ENCODE results near the gene GALNT3. TPM values are rescaled to one million over a fixed set of nuclear protein-coding genes. Genes with fewer than 3 reads are reported as not detected.
A peak's percentile ranks its signal among the peaks of the same experiment; 100 is the strongest.

Gene GALNT3
- polyA plus RNA-seq, 1 of the 3 experiments (the other 2 are of a cell fraction) = 0.05 TPM

DNA sequence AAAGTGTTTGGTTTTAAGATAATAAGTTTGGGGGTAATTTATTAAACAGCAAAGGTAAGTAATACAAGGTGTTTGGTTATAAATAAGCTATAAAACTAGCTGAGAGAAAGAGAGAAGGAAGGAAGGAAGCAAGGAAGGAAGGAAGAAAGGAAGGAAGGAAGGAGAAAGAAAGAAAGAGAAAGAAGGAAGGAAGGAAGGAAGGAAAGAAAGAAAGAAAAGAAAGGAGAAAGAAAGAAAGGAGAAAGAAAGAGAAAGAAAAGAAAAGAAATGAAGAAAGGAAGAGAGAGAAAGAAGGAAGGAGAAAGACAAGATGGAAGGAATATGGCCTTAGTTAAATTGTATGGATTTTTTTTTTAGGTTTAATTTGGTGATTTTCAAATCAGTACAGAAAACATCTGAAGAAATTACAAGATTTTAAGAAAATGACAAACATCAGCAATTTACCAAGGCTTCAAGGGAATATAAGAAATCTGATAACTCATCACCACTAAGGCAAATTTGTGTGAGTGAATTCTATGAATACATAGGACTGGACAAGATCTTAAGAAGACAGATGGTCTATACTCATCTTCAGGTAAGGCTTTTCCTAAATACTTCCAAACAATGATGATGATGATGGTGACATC is 46.4 kb upstream of the GALNT3 start (continued):
- TF ChIP-seq, protein P1, sequence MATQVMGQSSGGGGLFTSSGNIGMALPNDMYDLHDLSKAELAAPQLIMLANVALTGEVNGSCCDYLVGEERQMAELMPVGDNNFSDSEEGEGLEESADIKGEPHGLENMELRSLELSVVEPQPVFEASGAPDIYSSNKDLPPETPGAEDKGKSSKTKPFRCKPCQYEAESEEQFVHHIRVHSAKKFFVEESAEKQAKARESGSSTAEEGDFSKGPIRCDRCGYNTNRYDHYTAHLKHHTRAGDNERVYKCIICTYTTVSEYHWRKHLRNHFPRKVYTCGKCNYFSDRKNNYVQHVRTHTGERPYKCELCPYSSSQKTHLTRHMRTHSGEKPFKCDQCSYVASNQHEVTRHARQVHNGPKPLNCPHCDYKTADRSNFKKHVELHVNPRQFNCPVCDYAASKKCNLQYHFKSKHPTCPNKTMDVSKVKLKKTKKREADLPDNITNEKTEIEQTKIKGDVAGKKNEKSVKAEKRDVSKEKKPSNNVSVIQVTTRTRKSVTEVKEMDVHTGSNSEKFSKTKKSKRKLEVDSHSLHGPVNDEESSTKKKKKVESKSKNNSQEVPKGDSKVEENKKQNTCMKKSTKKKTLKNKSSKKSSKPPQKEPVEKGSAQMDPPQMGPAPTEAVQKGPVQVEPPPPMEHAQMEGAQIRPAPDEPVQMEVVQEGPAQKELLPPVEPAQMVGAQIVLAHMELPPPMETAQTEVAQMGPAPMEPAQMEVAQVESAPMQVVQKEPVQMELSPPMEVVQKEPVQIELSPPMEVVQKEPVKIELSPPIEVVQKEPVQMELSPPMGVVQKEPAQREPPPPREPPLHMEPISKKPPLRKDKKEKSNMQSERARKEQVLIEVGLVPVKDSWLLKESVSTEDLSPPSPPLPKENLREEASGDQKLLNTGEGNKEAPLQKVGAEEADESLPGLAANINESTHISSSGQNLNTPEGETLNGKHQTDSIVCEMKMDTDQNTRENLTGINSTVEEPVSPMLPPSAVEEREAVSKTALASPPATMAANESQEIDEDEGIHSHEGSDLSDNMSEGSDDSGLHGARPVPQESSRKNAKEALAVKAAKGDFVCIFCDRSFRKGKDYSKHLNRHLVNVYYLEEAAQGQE (IDR thresholded peaks at IDR 0.05; ENCODE audit: low read depth, low read length) = no peak
- no peak for TF ChIP-seq NRF1 (IDR thresholded peaks at IDR 0.05; ENCODE audit: low read depth, low read length)

DNA sequence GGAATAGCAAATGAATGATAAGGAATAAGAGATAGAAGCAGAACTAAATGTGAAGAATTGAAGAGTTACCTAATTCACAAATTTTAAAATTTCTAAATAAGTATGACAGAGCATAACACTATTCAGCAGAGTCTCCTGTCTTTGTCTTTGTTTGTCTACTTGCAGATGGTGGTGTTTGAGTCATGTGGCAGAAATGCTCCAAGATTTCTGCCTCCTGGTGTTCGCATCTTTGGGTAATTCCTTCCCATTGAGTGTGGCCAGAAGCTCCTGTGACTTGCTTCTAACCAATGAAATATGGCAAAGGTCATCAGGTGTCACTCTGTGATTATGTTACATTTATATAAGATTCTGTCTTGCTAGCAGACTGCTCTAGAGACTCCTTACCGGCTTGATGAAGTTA is 45.6 kb upstream of the GALNT3 start:
- no peak overlapping the region for H3K27ac ChIP-seq (ENCODE audit: low read depth in 2 of 2, low read length in 1 of 2)
- peaks cover 0 to 2% of the 10 kb centered on the region in 2 experiments; a peak in 1 of 4 replicates for H3K4me1 ChIP-seq (ENCODE audit: control insufficient read depth in 1 of 2, insufficient read depth in 2 of 2, low read depth in 1 of 2, low read length in 1 of 2)
- H2AFZ ChIP-seq (ENCODE audit: low read depth) = no peak overlapping the region
- POLR2A ChIA-PET = no interaction called here
- no peaks in the 10 kb centered on the region for H3K9me3 ChIP-seq
- no peaks in the 10 kb centered on the region for H3K79me2 ChIP-seq (ENCODE audit: insufficient read depth)
- no peak for DNase-seq
- no peaks in the 10 kb centered on the region for H3K27me3 ChIP-seq (ENCODE audit: insufficient read depth)
- no peak overlapping the region for H3K9ac ChIP-seq
- TF ChIP-seq TAF1 (IDR thresholded peaks at IDR 0.05; ENCODE audit: borderline replicate concordance, low read depth, low read length) = no peak
- H3F3A ChIP-seq (replicated peaks; ENCODE audit: insufficient read depth) = peaks cover 3% of the 10 kb centered on the region
- CTCF ChIA-PET = no interaction called here
- no peaks in the 10 kb centered on the region for H4K20me1 ChIP-seq (ENCODE audit: insufficient read depth)
- H3K9me2 ChIP-seq = no peaks in the 10 kb centered on the region
- H3K4me2 ChIP-seq = no peak overlapping the region
- WGBS (ENCODE audit: low lambda C conversion rate) = 89% methylated on average over 2 of the region's 2 CpGs
- H3K4me3 ChIP-seq (ENCODE audit: low read depth in 2 of 2, low read length in 1 of 2) = no peak overlapping the region
- H3K36me3 ChIP-seq (replicated peaks in 1 of 2; ENCODE audit: control insufficient read depth in 1 of 2, insufficient read depth in 2 of 2, low read length in 1 of 2) = peaks cover 0 to 2% of the 10 kb centered on the region in 2 experiments

DNA sequence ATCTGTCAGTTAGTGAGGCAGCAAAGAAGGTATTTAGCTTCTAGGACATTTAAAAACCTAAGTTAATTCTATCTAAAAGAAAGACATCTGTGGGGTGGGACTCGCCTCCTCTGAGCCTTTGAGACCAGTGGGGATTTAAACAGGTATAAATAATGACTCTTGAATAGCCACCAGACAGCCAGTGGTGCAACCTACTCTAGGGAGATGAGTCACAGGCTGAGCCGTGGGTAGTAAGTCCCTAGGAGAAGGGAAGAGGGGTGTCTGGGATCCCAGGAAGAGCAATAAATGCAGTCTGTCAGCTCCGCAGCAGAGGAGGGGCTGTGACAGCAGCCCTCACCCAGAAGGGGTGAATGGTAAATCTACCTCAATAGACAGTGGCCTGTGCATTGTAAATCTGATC is 43.1 kb upstream of the GALNT3 start:
- Histone ChIP-seq H3K4me1 (ENCODE audit: control insufficient read depth in 1 of 2, insufficient read depth in 2 of 2, low read depth in 1 of 2, low read length in 1 of 2) (no peaks in the 10 kb centered on the region), H2AFZ (ENCODE audit: low read depth) (no peak overlapping the region), H3K9me3 (no peaks in the 10 kb centered on the region), H3K4me2 (0 out of 2 replicates have a peak overlapping the region, but pooled peaks have one; percentile 8), H3K4me3 (ENCODE audit: low read depth in 2 of 2, low read length in 1 of 2) (no peak overlapping the region), H3K36me3 (replicated peaks in 1 of 2; ENCODE audit: control insufficient read depth in 1 of 2, insufficient read depth in 2 of 2, low read length in 1 of 2) (peaks cover 0 to 2% of the 10 kb centered on the region in 2 experiments), H3K79me2 (ENCODE audit: insufficient read depth) (no peaks in the 10 kb centered on the region), H4K20me1 (ENCODE audit: insufficient read depth) (no peaks in the 10 kb centered on the region), H3K9me2 (no peaks in the 10 kb centered on the region), H3K9ac (no peak overlapping the region), H3K27ac (ENCODE audit: low read depth in 2 of 2, low read length in 1 of 2) (no peak overlapping the region), H3F3A (replicated peaks; ENCODE audit: insufficient read depth) (peaks cover 3% of the 10 kb centered on the region), H3K27me3 (ENCODE audit: insufficient read depth) (no peaks in the 10 kb centered on the region)
- ChIA-PET POLR2A (no interaction called here), CTCF (interaction anchor here (0.6 kb wide), 2 partner anchors 10 to 443 kb away, joined by 3 read pairs; no protein-coding TSS in a partner anchor)
- 35% methylated on average over 3 of the region's 3 CpGs for WGBS (ENCODE audit: low lambda C conversion rate)
- no peak for DNase-seq
- TF ChIP-seq, protein P2, sequence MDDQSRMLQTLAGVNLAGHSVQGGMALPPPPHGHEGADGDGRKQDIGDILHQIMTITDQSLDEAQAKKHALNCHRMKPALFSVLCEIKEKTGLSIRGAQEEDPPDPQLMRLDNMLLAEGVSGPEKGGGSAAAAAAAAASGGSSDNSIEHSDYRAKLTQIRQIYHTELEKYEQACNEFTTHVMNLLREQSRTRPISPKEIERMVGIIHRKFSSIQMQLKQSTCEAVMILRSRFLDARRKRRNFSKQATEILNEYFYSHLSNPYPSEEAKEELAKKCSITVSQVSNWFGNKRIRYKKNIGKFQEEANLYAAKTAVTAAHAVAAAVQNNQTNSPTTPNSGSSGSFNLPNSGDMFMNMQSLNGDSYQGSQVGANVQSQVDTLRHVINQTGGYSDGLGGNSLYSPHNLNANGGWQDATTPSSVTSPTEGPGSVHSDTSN (IDR thresholded peaks at IDR 0.05) = peak; percentile 52
- TF ChIP-seq TAF1 (IDR thresholded peaks at IDR 0.05; ENCODE audit: borderline replicate concordance, low read depth, low read length) = no peak
- TF ChIP-seq JUND (IDR thresholded peaks at IDR 0.05) = peak; percentile 18; the same call in 1 of the 2 replicates
- TF ChIP-seq FOSL2 (IDR thresholded peaks at IDR 0.05; ENCODE audit: borderline replicate concordance, low read depth) = peak; percentile 52; the same call in 1 of the 2 replicates
- TF ChIP-seq CHD2 (IDR thresholded peaks at IDR 0.05; ENCODE audit: low read length, partially characterized antibody) = no peak
- TF ChIP-seq, protein P3, sequence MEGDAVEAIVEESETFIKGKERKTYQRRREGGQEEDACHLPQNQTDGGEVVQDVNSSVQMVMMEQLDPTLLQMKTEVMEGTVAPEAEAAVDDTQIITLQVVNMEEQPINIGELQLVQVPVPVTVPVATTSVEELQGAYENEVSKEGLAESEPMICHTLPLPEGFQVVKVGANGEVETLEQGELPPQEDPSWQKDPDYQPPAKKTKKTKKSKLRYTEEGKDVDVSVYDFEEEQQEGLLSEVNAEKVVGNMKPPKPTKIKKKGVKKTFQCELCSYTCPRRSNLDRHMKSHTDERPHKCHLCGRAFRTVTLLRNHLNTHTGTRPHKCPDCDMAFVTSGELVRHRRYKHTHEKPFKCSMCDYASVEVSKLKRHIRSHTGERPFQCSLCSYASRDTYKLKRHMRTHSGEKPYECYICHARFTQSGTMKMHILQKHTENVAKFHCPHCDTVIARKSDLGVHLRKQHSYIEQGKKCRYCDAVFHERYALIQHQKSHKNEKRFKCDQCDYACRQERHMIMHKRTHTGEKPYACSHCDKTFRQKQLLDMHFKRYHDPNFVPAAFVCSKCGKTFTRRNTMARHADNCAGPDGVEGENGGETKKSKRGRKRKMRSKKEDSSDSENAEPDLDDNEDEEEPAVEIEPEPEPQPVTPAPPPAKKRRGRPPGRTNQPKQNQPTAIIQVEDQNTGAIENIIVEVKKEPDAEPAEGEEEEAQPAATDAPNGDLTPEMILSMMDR (IDR thresholded peaks at IDR 0.05) = no peak
